NCI-H128 (cell line): ENCODE data around the gene C1QTNF9B.
"Not testable (repeated sequence)": the region's sequence is repeated elsewhere in the genome, so short reads cannot be mapped to it uniquely, and the experiment has no call there.

ENCODE experiments used
- DNase-seq: peaks from one replicate; lab custom pipeline; 2025; ENCODE audit not compliant: unreplicated experiment; lab: John Stamatoyannopoulos, UW

C1QTNF9B gene

DNA sequence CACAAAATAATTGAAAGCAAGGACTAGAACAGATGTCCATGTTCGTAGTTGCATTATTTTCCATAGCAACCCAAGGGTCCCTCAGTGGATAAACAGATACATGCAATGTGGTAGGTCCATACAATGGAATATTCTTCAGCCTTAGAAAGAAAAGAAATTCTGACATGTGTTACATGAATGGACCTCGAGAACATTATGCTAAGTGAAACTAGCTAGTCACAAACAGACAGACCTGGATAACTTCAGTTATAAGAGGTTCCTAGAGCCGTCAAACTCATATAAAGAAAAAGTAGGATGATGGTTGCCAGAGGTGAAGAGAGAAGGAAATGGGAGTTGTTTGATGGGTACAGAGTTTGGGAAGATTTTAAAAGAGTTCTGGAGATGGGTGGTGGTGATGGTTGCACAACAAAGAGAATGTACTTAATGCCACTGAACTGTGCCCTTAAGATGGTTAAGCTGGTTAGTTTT, at the start of gene C1QTNF9B:
TSS of gene C1QTNF9B (minus strand) at position 51 of the 468 bp plus-strand sequence.
- not testable (repeated sequence) for DNase-seq

DNA sequence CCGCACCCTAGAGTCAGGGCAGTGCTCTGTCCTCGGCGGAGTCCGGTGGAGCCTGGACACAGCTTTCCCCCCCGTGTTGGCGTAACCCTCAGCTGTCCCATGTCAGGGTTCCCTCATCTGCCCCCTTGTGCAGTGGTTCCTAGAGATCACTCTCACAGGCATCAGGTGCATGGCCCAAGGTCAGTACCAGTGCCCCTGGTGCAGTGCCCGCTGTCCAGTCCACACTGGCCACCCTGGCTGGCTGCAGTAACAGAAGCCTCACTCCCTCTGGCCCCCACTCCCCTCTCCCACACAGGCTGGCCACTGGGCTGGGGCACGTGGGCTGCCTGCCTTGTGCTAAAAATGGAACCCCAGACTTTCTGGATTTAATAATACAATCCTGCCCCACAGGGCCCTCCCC, 49.6 kb upstream of the C1QTNF9B start:
- no peak for DNase-seq

DNA sequence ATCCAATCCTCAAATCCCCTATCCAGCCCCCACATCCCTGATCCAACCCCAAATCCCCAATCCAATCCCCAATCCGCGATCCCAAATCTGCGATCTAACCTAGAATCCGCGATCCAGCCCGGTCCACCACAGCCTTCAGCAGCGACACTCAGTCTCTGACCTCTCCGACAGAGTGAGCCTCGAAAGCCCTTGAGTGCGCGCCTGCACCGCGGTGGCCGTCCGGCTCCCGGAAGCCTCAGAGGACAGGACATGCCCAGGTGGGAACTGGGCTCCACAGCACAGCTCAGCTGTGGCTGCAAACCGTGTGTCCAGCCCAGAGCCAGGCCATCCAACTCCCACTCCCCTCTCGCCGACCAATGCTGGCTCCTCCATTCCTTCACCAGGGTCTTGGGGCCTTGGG, 48.8 kb upstream of the C1QTNF9B start:
- DNase-seq: no peak

DNA sequence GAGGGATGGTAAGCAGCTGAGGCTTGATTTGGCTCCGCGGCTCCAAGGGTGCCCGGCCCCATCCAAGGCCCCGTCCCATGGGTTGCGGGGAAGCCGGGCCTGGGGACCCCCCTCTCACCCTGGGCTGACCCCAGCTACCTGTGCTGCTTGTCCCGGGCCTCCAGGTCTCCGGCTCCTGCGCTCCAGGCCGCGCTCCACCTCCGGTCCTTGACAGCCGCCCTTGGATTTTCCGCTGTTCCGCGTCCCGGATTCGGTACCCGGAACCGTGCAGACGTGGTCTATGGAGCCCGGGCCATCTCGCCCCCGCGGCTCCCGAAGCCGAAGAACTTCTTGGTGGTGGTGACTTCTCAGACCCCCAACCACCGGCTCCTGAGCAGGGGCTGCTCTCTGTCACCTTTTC, 48.3 kb upstream of the C1QTNF9B start:
- DNase-seq: no peak

DNA sequence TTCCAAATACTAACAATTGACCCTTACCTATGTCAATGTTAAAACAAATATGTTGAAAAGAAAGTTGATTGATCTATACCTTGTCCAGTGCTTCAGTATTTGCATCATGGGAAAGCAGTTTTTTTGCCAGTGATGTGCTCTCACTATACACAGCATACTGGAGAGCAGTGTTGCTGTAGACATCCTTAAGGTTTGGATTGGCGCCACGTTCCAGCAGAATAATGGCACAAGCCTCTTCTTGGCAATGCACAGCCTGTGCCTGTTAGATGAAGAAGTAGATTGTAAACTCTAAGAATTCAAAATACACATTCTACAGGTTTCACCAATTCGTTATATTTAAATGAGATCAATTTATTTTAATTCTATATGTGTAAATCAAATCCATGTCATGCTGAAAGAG, 43.9 kb upstream of the C1QTNF9B start:
- no peak for DNase-seq

DNA sequence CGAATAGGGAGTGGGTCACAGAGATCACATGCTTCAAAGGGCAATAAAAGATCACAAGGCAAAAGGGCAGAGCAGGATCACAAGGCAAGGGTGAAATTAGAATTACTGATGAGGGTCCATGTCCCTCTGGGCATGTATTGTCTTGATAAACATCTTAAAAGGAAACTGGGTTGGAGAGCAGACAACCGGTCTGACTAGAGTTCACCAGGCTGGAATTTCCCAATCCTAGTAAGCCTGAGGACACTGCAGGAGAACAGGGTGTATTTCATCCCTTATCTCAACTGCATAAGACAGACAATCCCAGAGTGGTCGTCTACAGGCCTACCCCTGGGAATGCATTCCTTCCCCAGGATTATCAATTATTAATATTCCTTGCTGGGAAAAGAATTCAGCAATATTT, 42.4 kb upstream of the C1QTNF9B start:
- DNase-seq: not testable (repeated sequence)

DNA sequence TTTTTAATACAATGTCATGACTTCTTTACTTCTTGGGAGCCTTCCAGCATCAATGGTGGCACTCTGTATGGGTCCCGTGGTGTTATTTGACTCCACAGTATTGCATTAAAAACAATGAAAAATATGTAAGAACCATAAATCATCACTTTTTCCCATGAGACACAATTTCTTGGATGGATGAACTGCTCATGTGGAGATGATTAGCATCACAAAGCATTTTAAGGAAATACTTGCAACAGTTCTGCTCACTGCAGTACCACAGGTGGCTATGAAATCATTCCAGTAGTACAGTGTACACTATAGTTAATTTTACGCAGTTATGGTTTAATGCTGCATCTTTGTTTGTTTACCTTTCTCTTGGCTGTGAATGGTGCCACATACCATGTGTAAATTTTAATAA, 37.2 kb upstream of the C1QTNF9B start:
- no peak for DNase-seq

DNA sequence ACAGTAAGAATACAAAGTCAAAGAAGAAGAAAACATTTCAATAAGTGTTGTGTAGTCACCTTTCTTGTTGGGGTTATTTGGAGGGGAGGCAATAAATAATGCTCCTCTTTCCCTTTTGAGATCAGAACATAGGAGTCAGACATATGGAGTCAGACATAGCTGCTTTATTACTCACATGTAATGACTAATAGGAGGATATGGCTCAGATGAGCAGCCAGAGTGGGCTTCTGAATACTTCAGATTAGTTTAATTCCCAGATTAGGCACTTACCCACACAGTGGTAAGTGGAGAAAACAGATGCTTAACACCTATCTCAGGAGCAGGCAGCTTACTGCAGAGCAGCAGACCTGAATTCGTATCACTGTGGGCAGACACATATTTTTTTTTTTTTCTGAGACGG, 31.7 kb upstream of the C1QTNF9B start:
- DNase-seq: no peak

DNA sequence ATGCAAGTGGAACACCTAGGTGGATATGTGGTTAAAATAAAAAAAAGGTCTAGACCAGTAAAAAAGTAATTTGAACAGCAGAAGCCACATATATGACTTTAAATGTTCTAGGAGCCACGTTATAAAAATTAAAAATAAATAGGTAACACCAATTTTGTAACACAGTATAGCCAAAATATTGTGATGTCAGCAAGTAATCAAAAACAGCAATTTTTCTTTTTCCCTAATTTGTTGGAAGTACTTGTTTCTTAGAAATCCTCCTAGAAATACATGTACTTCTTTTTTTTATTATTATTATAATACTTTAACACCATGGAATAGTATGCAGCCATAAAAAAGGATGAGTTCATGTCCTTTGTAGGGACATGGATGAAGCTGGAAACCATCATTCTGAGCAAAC, 25.7 kb upstream of the C1QTNF9B start:
- DNase-seq: no peak

DNA sequence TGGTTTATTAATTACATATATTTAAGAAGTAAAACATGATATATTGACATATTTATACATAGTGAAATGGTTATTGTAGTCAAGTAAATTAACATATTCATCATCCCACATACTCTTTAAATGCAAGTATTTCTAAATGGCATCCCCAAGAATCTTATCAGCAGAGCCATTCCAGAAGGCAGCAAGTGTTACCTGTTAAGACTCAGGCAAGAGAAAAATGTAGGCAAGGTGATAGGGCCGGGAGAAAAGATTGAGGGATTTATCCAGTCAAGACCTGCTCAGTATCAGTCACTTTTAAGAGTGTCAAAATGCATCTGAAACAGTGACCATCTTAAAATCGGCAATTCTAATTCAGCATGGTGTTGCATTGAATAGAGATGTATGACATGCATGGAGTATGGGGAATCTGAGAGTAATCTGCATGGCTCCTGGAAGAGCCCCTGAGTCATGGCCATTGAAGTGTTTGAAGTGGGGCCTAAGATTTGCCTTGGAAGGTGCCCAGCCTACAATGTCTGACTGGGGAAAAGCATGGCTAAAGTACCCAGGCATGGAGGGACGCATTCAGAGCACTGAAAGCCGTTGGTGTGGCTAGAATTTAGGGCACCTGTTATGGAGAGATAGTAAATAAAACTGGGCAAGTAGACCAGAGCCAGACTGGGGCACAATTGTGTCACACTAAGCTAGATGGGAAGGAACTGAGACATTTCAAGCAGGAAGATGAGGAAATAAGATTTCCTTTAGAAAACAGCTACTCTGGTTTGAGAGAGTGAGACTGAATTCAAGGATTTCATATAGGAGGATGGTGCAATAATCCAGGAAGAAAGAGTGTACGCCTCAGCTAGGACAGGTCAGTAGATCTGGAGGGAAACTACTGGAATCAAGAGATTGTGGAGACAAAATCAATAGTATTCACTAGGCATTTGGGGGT, 25.0 kb upstream of the C1QTNF9B start:
- no peak for DNase-seq

DNA sequence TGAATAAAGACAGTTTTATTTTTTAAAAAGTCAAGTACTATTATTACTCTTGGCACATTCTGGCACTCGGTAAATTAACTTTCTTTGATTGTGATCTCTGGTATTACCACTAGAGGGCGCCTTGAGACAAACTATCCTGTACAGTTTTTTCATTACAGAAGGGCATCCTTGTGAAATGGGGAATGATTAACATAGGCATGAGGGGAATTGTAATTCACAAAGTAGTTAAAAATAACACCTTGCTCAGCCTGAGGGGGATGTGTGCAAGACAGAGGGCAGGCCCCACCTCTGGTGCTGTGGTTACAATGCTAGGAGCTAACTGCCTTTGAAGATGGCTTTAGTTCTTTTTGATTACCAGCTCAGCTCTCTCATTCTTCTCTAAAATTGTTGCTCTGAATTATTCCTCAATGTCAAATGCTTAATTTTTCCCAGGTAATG, 24.2 kb upstream of the C1QTNF9B start:
- DNase-seq: peak; percentile 38

DNA sequence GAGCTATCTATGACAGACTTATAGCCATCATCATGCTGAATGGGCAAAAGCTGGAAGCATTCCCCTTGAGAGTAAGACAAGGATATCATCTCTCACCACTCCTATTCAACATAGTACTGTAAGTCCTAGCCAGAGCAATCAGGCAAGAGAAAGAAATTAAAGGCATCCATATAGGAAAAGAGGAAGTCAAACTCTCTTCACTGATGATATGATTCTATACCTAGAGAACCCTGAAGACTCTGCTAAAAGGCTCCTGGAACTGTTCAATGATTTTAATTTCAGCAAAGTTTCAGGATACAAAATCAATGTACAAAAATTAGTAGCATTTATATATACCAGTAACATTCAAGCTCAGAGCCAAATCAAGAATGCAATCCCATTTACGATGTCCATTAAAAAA, 21.7 kb upstream of the C1QTNF9B start:
- no peak for DNase-seq

DNA sequence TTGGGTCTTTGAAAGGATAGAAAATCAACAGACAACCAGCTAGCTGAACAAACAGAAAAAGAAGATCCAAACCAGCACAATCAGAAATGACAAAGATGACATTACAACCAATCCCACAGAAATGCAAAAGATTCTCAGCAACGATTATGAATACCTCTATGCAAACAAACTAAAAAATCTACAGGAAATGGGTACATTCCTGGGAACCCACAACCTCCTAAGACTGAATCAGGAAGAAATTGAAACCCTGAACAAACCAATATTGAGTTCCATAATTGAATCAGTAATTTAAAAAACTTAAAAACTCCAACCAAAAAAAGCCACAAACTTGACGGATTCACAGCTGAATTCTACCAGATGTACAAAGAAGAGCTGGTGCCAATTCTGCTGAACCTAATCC, 20.9 kb upstream of the C1QTNF9B start:
- DNase-seq: no peak

DNA sequence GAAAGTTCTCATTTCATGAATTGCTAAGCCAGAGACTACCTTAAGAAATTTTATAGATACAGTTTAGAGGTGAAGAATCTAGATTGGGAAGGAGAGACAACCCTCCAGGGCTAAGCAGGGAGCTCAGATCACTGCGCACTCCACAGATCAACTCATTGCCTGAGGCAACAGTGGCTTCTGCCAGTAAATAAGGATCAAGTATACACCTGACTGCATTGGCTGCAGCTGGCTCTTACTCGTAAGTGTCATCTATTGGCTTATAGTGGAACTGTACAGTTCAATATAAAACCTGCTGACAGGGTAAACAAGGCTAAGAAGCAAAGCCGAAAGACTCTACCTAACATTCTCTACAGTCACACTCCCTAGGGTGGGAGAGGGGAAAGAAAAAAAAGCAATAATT, 18.0 kb upstream of the C1QTNF9B start:
- peak; percentile 29 for DNase-seq

DNA sequence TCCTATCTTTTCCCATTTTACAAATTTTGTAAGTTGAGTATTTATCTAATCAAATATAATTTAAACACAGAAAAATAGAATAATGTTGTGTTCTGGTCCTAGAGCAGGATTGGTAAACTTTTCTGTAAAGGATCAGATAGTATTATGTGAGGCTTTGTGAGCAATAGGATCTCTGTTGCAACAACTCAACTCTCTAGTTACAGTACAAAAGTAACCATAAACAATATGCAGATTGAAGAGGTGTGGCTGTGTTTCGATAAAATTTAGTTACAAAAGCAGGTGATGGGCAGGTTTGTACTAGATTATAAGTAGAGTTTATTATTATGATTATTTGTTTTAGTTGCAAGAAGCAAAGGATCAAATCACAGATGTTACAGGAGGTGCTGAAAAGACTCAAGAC, 15.2 kb upstream of the C1QTNF9B start:
- DNase-seq: no peak

DNA sequence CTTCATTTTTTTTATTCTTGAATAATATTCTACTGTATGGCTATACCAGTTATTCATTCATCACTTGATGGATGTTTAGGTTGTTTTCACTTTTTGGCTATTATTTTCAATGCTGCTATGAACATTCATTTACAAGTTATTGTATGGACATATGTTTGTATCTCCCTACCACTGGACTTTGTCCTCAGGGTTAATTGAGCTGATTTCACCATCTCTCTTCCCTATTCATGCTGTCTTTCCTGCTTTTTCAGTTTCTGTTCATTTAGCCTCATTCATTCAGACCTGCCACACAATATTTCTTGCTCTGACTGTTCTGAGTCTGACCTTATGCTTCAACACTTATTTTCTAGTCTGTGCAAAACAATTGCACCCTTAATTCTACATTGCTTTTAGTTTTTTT, 12.3 kb upstream of the C1QTNF9B start:
- no peak for DNase-seq

DNA sequence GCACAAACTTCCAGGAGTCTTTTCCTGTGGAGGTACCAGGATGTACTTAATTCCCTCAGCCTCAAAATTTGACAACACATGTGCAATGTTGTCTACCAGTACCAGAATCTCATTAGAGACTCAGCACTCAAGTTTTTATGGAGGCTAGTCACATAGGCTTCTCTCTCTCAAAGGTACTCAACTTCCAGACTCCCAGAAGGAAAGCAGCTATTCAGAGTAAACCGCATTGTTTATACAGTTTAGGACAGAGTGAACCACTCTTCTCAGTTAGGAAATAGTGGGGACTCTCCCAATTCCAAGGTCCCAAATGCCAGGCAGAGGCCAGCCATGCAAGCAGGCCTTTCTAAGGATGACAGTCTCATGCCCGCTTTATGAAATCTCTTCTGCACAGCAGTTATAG, 8.5 kb upstream of the C1QTNF9B start:
- DNase-seq: no peak

DNA sequence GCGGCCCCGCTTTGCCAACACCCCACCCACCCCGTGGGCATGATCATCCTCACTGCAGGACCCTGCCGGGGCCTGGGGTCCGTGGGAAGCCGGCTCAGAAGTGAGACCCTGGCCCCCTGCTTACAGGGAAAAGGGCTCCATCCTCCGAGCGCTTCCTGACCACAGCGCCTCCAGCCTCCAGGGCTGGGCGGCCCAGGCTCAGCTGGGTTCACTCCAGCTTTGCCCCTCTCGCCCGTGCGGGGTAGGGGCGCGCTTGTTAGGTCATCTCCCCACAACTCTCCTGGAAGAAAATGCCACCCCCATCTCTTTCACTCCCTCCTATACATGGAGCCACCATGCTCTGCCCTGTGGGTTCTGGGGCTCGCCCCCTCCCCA, 6.6 kb upstream of the C1QTNF9B start:
- DNase-seq: no peak

DNA sequence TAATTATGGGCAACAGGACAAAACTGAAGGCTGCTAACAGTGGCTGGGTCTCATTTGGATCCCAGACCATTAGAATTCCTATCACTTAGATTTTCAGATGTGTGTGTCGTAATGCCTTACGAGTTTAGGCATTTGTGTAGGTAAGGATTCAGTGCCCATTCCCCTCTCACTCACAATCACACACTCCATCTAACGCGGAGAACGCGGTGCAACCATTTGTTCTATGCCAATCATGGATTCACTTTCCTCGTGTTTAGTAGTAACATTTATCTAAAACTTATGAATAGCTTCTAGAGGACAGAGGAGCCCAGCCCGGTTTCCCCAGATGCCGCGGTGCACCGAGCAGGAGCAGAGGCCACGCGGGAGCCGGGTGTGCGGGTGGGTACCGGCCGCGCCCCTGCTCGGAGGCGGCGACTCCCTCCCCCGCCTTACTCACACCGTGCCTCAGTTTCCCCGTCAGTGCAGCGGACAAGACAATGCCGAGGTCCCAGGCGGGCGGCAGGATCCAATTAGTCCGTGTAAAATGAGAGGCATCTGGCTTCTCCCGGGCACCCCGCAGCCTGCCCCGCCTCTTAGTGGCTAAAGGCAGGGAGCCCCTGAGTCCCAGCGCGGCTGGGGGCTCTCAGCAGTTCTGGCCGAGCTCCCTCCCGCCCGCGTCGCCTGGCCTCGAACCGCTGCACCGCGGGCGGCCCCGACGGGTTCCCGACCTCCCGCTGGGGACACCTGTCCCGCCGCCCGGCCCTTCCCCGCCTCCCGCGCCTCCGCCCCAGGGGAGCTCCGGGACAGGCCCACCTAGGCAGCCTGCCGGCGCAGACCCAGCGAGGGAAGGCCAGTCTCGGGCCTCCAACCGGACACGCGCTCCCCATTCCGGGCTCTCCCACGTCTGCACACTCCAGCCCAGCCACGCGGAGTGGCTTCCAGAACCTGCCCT, 5.9 kb upstream of the C1QTNF9B start:
- DNase-seq: no peak

DNA sequence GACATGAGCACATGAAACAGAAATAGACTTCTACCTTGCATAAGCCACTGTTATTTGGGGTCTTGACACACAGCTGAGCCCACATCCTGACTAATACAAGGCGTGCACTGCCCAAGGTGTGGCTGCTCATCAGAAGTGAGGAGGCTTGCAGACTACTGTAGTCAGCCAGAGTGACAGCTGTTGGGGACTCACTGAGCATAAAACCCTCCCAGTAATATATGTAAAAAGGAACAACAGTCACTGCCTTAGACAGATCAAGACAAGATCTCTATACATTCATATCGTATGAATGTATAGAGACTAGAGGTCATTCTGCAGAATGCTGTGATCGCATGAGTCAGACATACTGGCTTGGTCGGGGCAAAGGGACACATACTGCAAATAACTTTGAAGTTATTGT, 4.1 kb upstream of the C1QTNF9B start:
- DNase-seq: no peak

DNA sequence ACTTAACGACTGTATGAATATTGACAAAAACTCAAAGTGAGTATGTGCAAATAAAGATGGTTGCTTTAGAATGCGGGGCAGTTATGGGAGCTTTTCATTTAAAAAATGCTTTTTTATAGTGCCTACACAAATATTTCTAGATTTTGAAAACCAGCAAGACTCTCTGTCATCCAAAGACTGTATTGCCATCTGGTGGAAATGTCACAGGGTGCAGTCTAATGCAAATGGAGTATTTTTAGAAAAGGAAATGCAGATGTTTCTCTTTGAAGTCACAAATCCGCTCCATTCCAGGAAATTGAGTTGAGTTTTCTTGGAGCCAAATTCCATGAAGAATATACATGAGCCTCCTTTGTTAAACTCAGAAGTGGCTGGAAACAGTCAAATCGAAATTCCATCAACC, 2.3 kb upstream of the C1QTNF9B start:
- DNase-seq: no peak

DNA sequence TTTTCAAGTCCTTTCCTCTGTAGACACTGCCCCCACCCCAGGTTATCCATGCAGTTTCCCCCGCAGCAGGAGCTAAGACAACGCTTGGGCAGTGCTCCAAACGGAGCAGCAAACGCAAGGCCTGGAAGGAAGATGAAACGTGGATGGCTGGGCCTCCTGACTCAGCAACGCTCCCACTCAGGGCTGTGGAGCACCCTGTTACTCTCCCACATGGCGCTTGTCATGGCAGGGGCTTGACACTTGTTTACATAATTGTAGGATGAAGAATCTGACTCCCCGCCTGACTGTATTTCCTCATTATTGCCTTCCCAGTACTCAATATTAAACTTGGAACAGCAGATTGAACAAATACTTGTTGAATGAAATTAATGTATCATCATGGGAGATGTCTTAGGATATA, 799 bp upstream of the C1QTNF9B start:
- no peak for DNase-seq
